GM12878 (cell line): ENCODE results near the gene C16orf74. TPM values are rescaled to one million over a fixed set of nuclear protein-coding genes. Genes with fewer than 3 reads are reported as not detected.
A peak's percentile ranks its signal among the peaks of the same experiment; 100 is the strongest.

Experiments
- ATAC-seq: fragments of 200-7000 bp; cut with Tn5 transposase; 3 replicates; pipeline ENCODE4 v1.9.1; 2020; ENCODE audit warnings: mild to moderate bottlenecking, moderate library complexity
- BruUV-seq: library from RNA; stranded (reverse); fragments of 400-500 nt; replicated peaks from 2 replicates; lab custom pipeline; 2021; lab: Mats Ljungman, UMichigan
- CTCF ChIA-PET: fragments of 300-600 bp; sonication (Branson Sonifier 250); formaldehyde crosslinking; extraction: SDS; loops from one replicate; lab custom pipeline; 2021; ENCODE audit warnings: inconsistent platforms; lab: Yijun Ruan, JAX
- POLR2A ChIA-PET: fragments of 350-600 bp; formaldehyde crosslinking; extraction: SDS; loops from one replicate; lab custom pipeline; 2021; ENCODE audit warnings: inconsistent platforms; lab: Charles Lee
- RAD21 ChIA-PET: fragments of 300-600 bp; sonication (Branson Sonifier 250); formaldehyde crosslinking; loops from one replicate; lab custom pipeline; 2023; ENCODE audit warnings: antibody characterized with exemption; ENCODE audit not compliant: unreplicated experiment; lab: Charles Lee
- SMC1A ChIA-PET: fragments of 300-600 bp; sonication (Branson Sonifier 250); formaldehyde crosslinking; loops from one replicate; lab custom pipeline; 2023; ENCODE audit not compliant: unreplicated experiment, uncharacterized antibody; lab: Charles Lee
- DNase-seq: peaks from one replicate; pipeline ENCODE4 v3.0.0-alpha.2; 2011; ENCODE audit warnings: low read depth, low spot score
- FAIRE-seq: peaks from 3 replicates; lab custom pipeline; 2011; peaks lifted over from hg19 to GRCh38; lab: Jason Lieb, UNC
- H2AFZ ChIP-seq: 2 replicates; pipeline ENCODE4 v1.6.0; 2011; ENCODE audit warnings: low read depth, low read length, control low read depth; ENCODE audit not compliant: control insufficient read depth
- H3K27ac ChIP-seq: 2 replicates; pipeline ENCODE4 v1.5.1; 2011; ENCODE audit warnings: control low read depth; ENCODE audit not compliant: control insufficient read depth, insufficient read depth
- H3K27me3 ChIP-seq, 2 experiments: replicated peaks in 1 of 2; 2 replicates each; pipeline versions ENCODE4 v1.6.0 to v1.6.1; 2011; ENCODE audit warnings: low read length in 1 of 2; ENCODE audit not compliant: control insufficient read depth in 2 of 2, insufficient read depth in 2 of 2
- H3K36me3 ChIP-seq, 2 experiments: 2 replicates each; pipeline ENCODE4 v1.5.1; 2011; ENCODE audit warnings: low read length in 1 of 2; ENCODE audit not compliant: control insufficient read depth in 2 of 2, insufficient read depth in 2 of 2
- H3K4me1 ChIP-seq: 2 replicates; pipeline ENCODE4 v1.6.1; 2011; ENCODE audit warnings: mild to moderate bottlenecking, low read length, moderate library complexity, mixed read lengths; ENCODE audit not compliant: control insufficient read depth, insufficient read depth
- H3K4me2 ChIP-seq: 2 replicates; pipeline ENCODE4 v1.6.0; 2011; ENCODE audit warnings: control low read depth; ENCODE audit not compliant: control insufficient read depth, insufficient read depth
- H3K4me3 ChIP-seq: fragments of 200-600 bp; sonication (generic); 2 replicates; pipeline ENCODE4 v1.5.1; 2016
- H3K79me2 ChIP-seq: 2 replicates; pipeline ENCODE4 v1.6.0; 2011; ENCODE audit warnings: low read length; ENCODE audit not compliant: control insufficient read depth, insufficient read depth
- H3K9ac ChIP-seq: 2 replicates; pipeline ENCODE4 v1.8.0; 2011; ENCODE audit warnings: low read length, control low read depth, mixed read lengths; ENCODE audit not compliant: control insufficient read depth, insufficient read depth
- H3K9me3 ChIP-seq: replicated peaks from 3 replicates; pipeline ENCODE4 v1.5.1; 2011; ENCODE audit warnings: mild to moderate bottlenecking, low read length; ENCODE audit not compliant: control insufficient read depth, insufficient read depth
- H4K20me1 ChIP-seq: 2 replicates; pipeline ENCODE4 v1.6.0; 2011; ENCODE audit not compliant: control insufficient read depth, insufficient read depth
- BHLHE40 ChIP-seq, 2 experiments: fragments of 450-650 bp in 1 of 2; IDR thresholded peaks; 2 replicates each; pipeline ENCODE4 v1.6.1; 2011 to 2017; ENCODE audit warnings: low read depth in 2 of 2, borderline replicate concordance in 1 of 2, improper control_type of control experiment in 1 of 2, low read length in 1 of 2, mild to moderate bottlenecking in 1 of 2
- CTCF ChIP-seq, 3 experiments: IDR thresholded peaks in 2 of 3; conservative IDR thresholded peaks in 1 of 3; 2 replicates each; pipeline ENCODE4 v1.5.1; 2011; ENCODE audit warnings: low read depth in 3 of 3, low read length in 3 of 3, mild to moderate bottlenecking in 3 of 3, control low read depth in 2 of 3, moderate library complexity in 2 of 3, inconsistent platforms in 1 of 3, mixed read lengths in 1 of 3; ENCODE audit not compliant: control insufficient read depth in 2 of 3, insufficient read depth in 1 of 3; ENCODE audit errors: extremely low read depth in 1 of 3
- EED ChIP-seq: sonication (generic); IDR thresholded peaks from 2 replicates; pipeline ENCODE4 v1.6.1; 2016; ENCODE audit warnings: antibody characterized with exemption, low read depth
- EGR1 ChIP-seq, 2 experiments: IDR thresholded peaks; 1 replicate in 1 of 2; 2 replicates in 1 of 2; pipeline ENCODE4 v1.6.1; 2011 to 2012; ENCODE audit warnings: low read depth in 2 of 2, low read length in 2 of 2, borderline replicate concordance in 1 of 2, mild to moderate bottlenecking in 1 of 2, moderate library complexity in 1 of 2
- NR2F1 ChIP-seq: fragments of 450-650 bp; conservative IDR thresholded peaks from 2 replicates; pipeline ENCODE4 v1.6.1; 2017; ENCODE audit warnings: mild to moderate bottlenecking
- POLR2A ChIP-seq: IDR thresholded peaks from 2 replicates; pipeline ENCODE4 v1.6.1; 2011; ENCODE audit warnings: low read depth, mild to moderate bottlenecking, low read length
- RAD21 ChIP-seq: IDR thresholded peaks from 2 replicates; pipeline ENCODE4 v1.6.1; 2011; ENCODE audit warnings: mild to moderate bottlenecking, low read depth, low read length, moderate library complexity; ENCODE audit not compliant: insufficient read depth
- RUNX3 ChIP-seq: IDR thresholded peaks from 2 replicates; pipeline ENCODE4 v1.6.1; 2012; ENCODE audit warnings: low read length, inconsistent platforms
- SMC3 ChIP-seq: IDR thresholded peaks from 2 replicates; pipeline ENCODE4 v1.6.1; 2011; ENCODE audit warnings: low read length, improper control_type of control experiment, borderline replicate concordance
- YY1 ChIP-seq: IDR thresholded peaks from 2 replicates; pipeline ENCODE4 v1.6.1; 2011; ENCODE audit warnings: low read depth, mild to moderate bottlenecking, low read length
- WGBS: methylation state at CpG from one replicate; pipeline ENCODE4 v1.1.6; 2016; ENCODE audit warnings: low lambda C conversion rate; ENCODE audit not compliant: insufficient replicate concordance, insufficient coverage; ENCODE audit errors: missing lambda C conversion rate; 5-methylcytosine and 5-hydroxymethylcytosine counted together
- in situ Hi-C: fragments of 300-500 bp; cut with MboI; formaldehyde crosslinking; loops from 9 replicates; pipeline ENCODE4 v1.14.3; 2018; ENCODE audit warnings: mixed read lengths
- intact Hi-C: fragments of 100-400 bp; cut with micrococcal nuclease; formaldehyde crosslinking; loops from one replicate; pipeline ENCODE4 v1.14.2; 2022; ENCODE audit not compliant: unreplicated experiment
- polyA plus RNA-seq, 11 experiments: library from polyadenylated mRNA; depleted of rRNA in 4 of 11; unstranded in 6 of 11; stranded (reverse) in 5 of 11; fragments of >200 nt; fragmentation: Nextera tagmentation in 4 of 11; fragmentation: Illumina TruSeq in 1 of 11; extraction: Ambion mirVana in 4 of 11; extraction: Trizol in 1 of 11; gene quantifications; 1 replicate in 1 of 11; 2 replicates in 10 of 11; pipeline versions ENCODE4 v1.2.1 to v1.2.3, GENCODE V29; 2011 to 2016; ENCODE audit warnings: inconsistent platforms in 2 of 11, missing spikeins in 2 of 11, low read depth in 1 of 11
- total RNA-seq, 4 experiments: library from RNA; depleted of rRNA in 3 of 4; stranded (reverse); fragments of >200 nt in 3 of 4; fragmentation: Illumina TruSeq in 1 of 4; extraction: Trizol in 1 of 4; gene quantifications; 2 replicates each; pipeline versions ENCODE4 v1.2.1 to v1.2.3, GENCODE V29; 2013 to 2021

The C16orf74 gene
- total and polyA plus RNA-seq, 10 of the 15 experiments (the other 5 are each of a cell fraction or from before 2014, with no cell fraction given), result 0.23 to 20.1 (median 6.8) TPM

GRCh38 chr16:85717393-85718152 lies 33.3 kb downstream of the C16orf74 start:
- H3K4me1 ChIP-seq, result no peaks in the 10 kb centered on the region
- no peaks in the 10 kb centered on the region for H4K20me1 ChIP-seq
- no peaks in the 10 kb centered on the region for H3K36me3 ChIP-seq
- FAIRE-seq, result peak; percentile 35
- WGBS, result 25% methylated on average over 21 of the region's 21 CpGs
- DNase-seq, result no peak
- no TSS peak for BruUV-seq
- H3K27me3 ChIP-seq, result no peaks in the 10 kb centered on the region
- H3K4me2 ChIP-seq, result no peak overlapping the region
- TF ChIP-seq RAD21, result peak; percentile 77
- no peak for TF ChIP-seq POLR2A
- peak; percentile 50 for TF ChIP-seq NR2F1
- peak; percentile 57 to 65 (median 64) for TF ChIP-seq CTCF (IDR thresholded peaks at IDR 0.05 in 2 of 3, conservative IDR thresholded peaks at IDR 0.05 in 1 of 3; ENCODE audit: control insufficient read depth in 2 of 3, extremely low read depth in 1 of 3, insufficient read depth in 1 of 3, low read depth in 3 of 3, low read length in 3 of 3)
- TF ChIP-seq EED, result peak; percentile 23; the same call in 1 of the 2 replicates
- peak; percentile 59; the same call in 1 of the 2 replicates for TF ChIP-seq SMC3
- TF ChIP-seq YY1, result 0 out of 2 replicates have a peak, but pooled peaks have one; percentile 21
- peak; percentile 17; the same call in 1 of the 2 replicates for TF ChIP-seq RUNX3
- peak in 1 of 2 experiments; percentile 14; a peak in 1 of 4 replicates for TF ChIP-seq BHLHE40 (IDR thresholded peaks at IDR 0.05; ENCODE audit: borderline replicate concordance in 1 of 2, low read depth in 2 of 2, low read length in 1 of 2)
- TF ChIP-seq EGR1 (IDR thresholded peaks at IDR 0.05; ENCODE audit: borderline replicate concordance in 1 of 2, low read depth in 2 of 2, low read length in 2 of 2), result no peak
- ChIA-PET RAD21 (interaction anchor here (0.8 kb wide), 2 partner anchors 58 to 101 kb away, joined by 3 to 5 read pairs; no protein-coding TSS in a partner anchor), SMC1A (interaction anchor here (0.9 to 1.8 kb wide), 5 partner anchors 35 to 271 kb away, joined by 3 to 5 read pairs (median 3); no protein-coding TSS in a partner anchor), CTCF (interaction anchor here (0.7 to 6.4 kb wide), 17 partner anchors 21 to 299 kb away, joined by 3 to 36 read pairs (median 5); no protein-coding TSS in a partner anchor), POLR2A (no interaction called here)
- no peak overlapping the region for H2AFZ ChIP-seq
- intact Hi-C loops (loop anchor here (1.0 to 10.0 kb wide), 5 partner anchors 40 to 323 kb away; no protein-coding TSS in a partner anchor), in situ Hi-C loops (loop anchor here (5.0 kb wide), 1 partner anchor 60 kb away; no protein-coding TSS in a partner anchor)
- H3K4me3 ChIP-seq, result no peak overlapping the region
- no peaks in the 10 kb centered on the region; the same call in 2 of the 3 replicates for H3K9me3 ChIP-seq
- no peak overlapping the region for H3K27ac ChIP-seq
- H3K79me2 ChIP-seq, result no peaks in the 10 kb centered on the region
- peak; percentile 78 for ATAC-seq
- no peak overlapping the region for H3K9ac ChIP-seq
